Naive thymus-derived CD8-positive, alpha-beta T cell (primary cell): Measurements from ENCODE around the gene GALNT2. TPM values are rescaled to one million over a fixed set of nuclear protein-coding genes. Genes with fewer than 3 reads are reported as not detected.

Source experiments
- ATAC-seq, 2 donors: fragments of 150-1000 bp; cut with Tn5 transposase in 1 of 2; sonication (Bioruptor Pico), chemical (Tn5 transposase) in 1 of 2; 1 replicate in 1 of 2; 2 replicates in 1 of 2; pipeline ENCODE4 v1.10.0; 2021; ENCODE audit warnings: mild to moderate bottlenecking in 2 of 2, moderate library complexity in 2 of 2
- POLR2A ChIA-PET: fragments of 350-600 bp; sonication (Branson Sonifier 250); formaldehyde crosslinking; loops from one replicate; lab custom pipeline; 2021; ENCODE audit warnings: antibody characterized with exemption; lab: Charles Lee
- DNase-seq, 10 donors: peaks; one replicate each; pipeline versions ENCODE4 v3.0.0 to v3.0.0-alpha.2; 2020 to 2022
- H3K27ac Mint-ChIP-seq, 10 donors: one replicate each; pipeline ENCODE4 v1.8.0; 2020 to 2022; ENCODE audit warnings: mild to moderate bottlenecking in 10 of 10, mixed read lengths in 10 of 10, moderate library complexity in 4 of 10, inconsistent platforms in 1 of 10
- H3K27me3 Mint-ChIP-seq, 5 donors: one replicate each; pipeline ENCODE4 v1.8.0; 2021 to 2022; ENCODE audit warnings: mixed read lengths in 5 of 5
- H3K36me3 Mint-ChIP-seq, 3 donors: one replicate each; pipeline ENCODE4 v1.8.0; 2020 to 2022; ENCODE audit warnings: mixed read lengths in 3 of 3, mild to moderate bottlenecking in 2 of 3, inconsistent platforms in 1 of 3
- H3K4me1 Mint-ChIP-seq, 4 donors: one replicate each; pipeline ENCODE4 v1.8.0; 2021 to 2022; ENCODE audit warnings: mixed read lengths in 4 of 4
- H3K4me3 Mint-ChIP-seq, 10 donors: one replicate each; pipeline ENCODE4 v1.8.0; 2020 to 2022; ENCODE audit warnings: mild to moderate bottlenecking in 10 of 10, mixed read lengths in 10 of 10, moderate library complexity in 6 of 10, inconsistent platforms in 1 of 10
- H3K9me3 Mint-ChIP-seq, 9 donors: one replicate each; pipeline ENCODE4 v1.8.0; 2020 to 2022; ENCODE audit warnings: mixed read lengths in 9 of 9, mild to moderate bottlenecking in 3 of 9, inconsistent platforms in 1 of 9, moderate library complexity in 1 of 9
- polyA plus RNA-seq, 3 donors: library from polyadenylated mRNA; unstranded; fragments of 300-500 nt; fragmentation: Illumina TruSeq; gene quantifications; one replicate each; pipeline ENCODE4 v1.2.3, GENCODE V29; 2021
- total RNA-seq, 8 experiments: library from RNA in 2 of 8; stranded (reverse) in 2 of 8; gene quantifications; one replicate each; pipeline ENCODE4 v1.2.3 and lab custom pipeline; 2021 to 2026

GALNT2 gene
- total and polyA plus RNA-seq, 5 experiments from 2014 or later: 10.7 to 22.2 (median 15.3) TPM

DNA sequence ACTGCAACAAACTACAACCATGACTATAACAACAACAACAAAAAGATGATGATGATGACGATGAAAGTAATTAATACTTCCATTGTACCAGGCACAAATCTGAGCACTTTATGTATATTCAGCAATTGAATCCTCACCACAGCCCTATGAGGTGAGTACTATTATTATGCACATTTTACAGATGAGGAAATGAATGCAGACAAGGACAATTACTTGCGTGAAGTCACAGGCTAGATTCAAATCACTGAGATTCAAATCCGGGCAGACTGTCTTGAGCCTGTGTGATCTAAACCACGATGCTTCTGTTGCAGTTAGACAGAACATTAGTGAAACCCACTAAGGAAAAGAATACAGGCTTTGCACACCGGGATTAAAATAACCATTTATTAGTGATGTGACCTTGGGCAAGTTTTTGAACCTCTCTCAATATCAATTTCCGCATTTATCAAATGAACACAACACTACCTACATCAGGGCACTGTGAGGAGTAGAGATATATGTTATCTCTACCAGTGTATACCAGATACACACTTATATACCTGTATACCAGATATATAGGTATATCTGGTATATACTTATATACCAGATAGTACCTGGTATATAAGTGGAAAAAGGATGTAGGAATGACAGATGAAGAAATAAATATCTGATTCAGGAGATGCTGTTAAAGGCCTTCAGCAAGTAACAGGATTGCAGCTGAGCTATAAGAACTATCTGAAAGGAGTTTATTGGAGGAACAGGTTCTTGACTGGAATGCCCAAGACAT lies 34.3 kb upstream of the GALNT2 start:
- H3K27me3 Mint-ChIP-seq: no peaks in the 10 kb centered on the region
- POLR2A ChIA-PET: no interaction called here
- peaks cover 2 to 13% (median 9%) of the 10 kb centered on the region in 4 donors for H3K4me1 Mint-ChIP-seq
- peaks cover 0 to 24% (median 12%) of the 10 kb centered on the region in 9 donors for H3K9me3 Mint-ChIP-seq
- ATAC-seq: no peak
- H3K4me3 Mint-ChIP-seq: no peak overlapping the region
- peaks cover 0 to 10% (median 5%) of the 10 kb centered on the region in 3 donors for H3K36me3 Mint-ChIP-seq
- no peak for DNase-seq
- no peak overlapping the region for H3K27ac Mint-ChIP-seq

DNA sequence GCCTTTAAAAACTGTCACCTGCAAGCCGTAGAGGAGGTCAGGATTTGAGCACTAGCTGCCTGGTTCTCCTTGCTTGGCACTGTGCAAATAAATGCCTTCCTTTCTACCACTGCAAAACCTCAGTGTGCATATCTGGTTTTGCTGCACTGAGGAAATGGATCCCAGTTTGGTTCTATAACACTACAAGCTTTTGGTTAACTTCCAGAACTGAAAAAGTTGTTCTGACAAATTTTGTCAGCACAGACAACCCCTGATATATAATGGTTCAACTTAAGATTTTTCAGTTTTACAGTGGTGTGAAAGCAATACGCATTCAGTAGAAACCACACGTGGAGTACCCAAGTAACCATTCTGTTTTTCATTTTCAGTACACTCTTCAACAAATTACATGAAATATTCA lies 29.8 kb upstream of the GALNT2 start:
- H3K4me3 Mint-ChIP-seq: peak overlapping the region in 1 of 10 donors; percentile 18
- H3K4me1 Mint-ChIP-seq: no peaks in the 10 kb centered on the region
- DNase-seq (no peak), ATAC-seq (no peak)
- POLR2A ChIA-PET: no interaction called here
- peaks cover 0 to 10% (median 5%) of the 10 kb centered on the region in 3 donors for H3K36me3 Mint-ChIP-seq
- no peak overlapping the region for H3K27ac Mint-ChIP-seq
- H3K9me3 Mint-ChIP-seq: peaks cover 0 to 24% (median 12%) of the 10 kb centered on the region in 9 donors
- no peaks in the 10 kb centered on the region for H3K27me3 Mint-ChIP-seq

DNA sequence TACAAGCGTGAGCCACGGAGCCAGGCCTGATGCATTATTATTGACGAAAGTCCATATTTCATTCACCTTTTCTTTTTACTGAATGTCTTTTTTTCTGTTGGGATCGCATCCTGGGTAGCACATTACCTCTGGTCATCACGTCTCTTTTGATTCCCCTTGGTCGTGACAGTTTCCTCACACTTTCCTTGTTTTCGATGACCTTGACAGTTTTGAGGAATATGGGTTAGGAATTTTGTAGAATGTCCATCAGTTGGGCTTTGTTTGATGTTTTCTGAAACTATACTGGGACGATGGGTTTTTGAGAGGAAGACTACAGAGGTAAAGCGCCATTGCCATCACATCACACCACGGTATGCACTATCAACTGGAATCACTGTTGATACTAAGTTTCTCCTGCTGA lies 26.6 kb upstream of the GALNT2 start:
- no peaks in the 10 kb centered on the region for H3K4me1 Mint-ChIP-seq
- no peak for ATAC-seq
- POLR2A ChIA-PET: no interaction called here
- peaks cover 0 to 10% (median 3%) of the 10 kb centered on the region in 3 donors for H3K36me3 Mint-ChIP-seq
- DNase-seq: no peak
- no peak overlapping the region for H3K4me3 Mint-ChIP-seq
- H3K27me3 Mint-ChIP-seq: peaks cover 4 to 19% (median 12%) of the 10 kb centered on the region in 5 donors
- H3K9me3 Mint-ChIP-seq: peaks cover 0 to 18% (median 8%) of the 10 kb centered on the region in 9 donors
- H3K27ac Mint-ChIP-seq: no peak overlapping the region

DNA sequence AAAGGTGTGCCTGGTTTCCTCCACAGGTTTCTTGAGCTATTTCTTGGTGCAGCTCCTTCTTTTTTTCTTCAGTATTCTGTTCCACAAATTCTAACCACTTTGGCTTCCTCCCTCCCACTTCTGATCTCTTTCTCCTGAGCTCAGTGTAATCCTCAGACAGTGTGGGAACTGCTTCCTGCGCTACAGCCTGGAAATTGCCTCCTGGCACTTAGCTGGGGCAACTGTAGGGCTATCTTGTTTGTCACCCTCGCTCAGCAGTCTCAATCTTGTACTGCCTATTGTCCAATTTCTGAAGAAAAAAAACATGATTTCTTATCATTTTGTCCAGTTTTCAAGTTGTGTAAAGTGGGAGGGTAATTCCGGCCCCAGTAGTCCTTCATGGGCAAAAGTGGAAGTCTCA lies 24.0 kb upstream of the GALNT2 start:
- H3K9me3 Mint-ChIP-seq: no peaks in the 10 kb centered on the region
- H3K4me1 Mint-ChIP-seq: no peaks in the 10 kb centered on the region
- H3K27ac Mint-ChIP-seq: no peak overlapping the region
- DNase-seq (no peak), ATAC-seq (no peak)
- POLR2A ChIA-PET: no interaction called here
- no peak overlapping the region for H3K4me3 Mint-ChIP-seq
- H3K36me3 Mint-ChIP-seq: no peaks in the 10 kb centered on the region
- peaks cover 7 to 19% (median 13%) of the 10 kb centered on the region in 5 donors for H3K27me3 Mint-ChIP-seq

DNA sequence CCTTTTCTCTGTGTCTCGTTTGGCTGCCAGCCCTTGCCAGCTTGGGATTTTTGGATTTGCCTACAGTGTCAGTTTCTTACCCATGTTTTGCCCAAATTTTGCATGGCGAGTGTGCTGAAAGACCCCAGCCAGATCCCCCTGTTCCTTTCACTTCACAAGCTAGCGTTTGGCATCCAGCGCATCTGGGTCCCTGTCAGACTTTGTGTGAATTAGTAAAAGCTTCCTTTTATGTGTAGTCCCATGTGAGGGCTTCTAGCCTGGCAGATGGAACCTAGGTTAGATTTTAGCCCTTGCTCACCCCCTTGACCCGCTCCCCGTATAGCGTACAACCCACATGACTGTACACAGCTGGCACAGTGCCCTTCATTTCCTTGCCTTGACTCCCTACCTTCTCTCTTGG lies 22.3 kb upstream of the GALNT2 start:
- Mint-ChIP-seq H3K4me3 (no peak overlapping the region), H3K4me1 (no peaks in the 10 kb centered on the region), H3K27me3 (peaks cover 7 to 19% (median 14%) of the 10 kb centered on the region in 5 donors), H3K9me3 (no peaks in the 10 kb centered on the region), H3K36me3 (no peaks in the 10 kb centered on the region), H3K27ac (no peak overlapping the region)
- no peak for ATAC-seq
- DNase-seq: no peak
- POLR2A ChIA-PET: no interaction called here

DNA sequence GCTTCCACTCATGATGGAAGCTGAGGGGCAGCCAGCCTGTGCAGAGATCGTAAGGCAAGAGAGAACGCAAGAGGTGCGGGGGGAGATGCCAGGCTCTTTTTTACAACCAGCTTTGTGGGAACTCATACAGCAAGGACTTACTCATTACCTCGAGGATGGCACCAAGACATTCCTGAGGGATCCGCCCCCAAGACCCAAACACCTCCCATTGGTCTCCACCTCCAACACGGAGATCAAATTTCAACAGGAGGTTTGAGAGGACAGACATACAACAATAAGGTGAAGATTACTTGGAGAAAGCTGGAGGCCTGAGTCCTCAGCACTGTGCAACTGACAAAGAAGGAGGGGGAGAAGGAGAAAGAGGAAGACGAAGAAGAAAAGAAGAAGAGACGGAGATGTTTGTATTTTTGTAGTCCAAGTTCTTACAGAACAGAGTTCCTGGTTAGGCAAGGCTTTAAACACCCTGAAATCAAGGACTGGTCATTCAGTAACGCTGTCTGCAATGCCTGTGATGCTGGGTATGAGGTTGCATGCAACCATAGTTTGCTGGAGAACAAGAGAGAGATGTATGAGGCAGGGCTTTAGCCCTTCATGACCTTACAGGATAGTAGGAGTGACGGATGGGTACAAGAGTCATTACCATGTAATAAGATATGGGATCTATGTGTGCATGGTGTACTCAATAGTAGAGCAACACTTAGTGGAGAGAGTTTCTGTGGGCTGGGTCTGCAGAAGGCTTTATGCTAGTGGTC lies 19.7 kb upstream of the GALNT2 start:
- H3K4me3 Mint-ChIP-seq: no peak overlapping the region
- ATAC-seq (no peak), DNase-seq (no peak)
- POLR2A ChIA-PET: interaction anchor here (0.6 kb wide), 1 partner anchor 234 kb away, joined by 5 read pairs; no protein-coding TSS in a partner anchor
- H3K9me3 Mint-ChIP-seq: no peaks in the 10 kb centered on the region
- peak overlapping the region in 1 of 10 donors; percentile 41 for H3K27ac Mint-ChIP-seq
- H3K36me3 Mint-ChIP-seq: no peaks in the 10 kb centered on the region
- peaks cover 7 to 19% (median 14%) of the 10 kb centered on the region in 5 donors for H3K27me3 Mint-ChIP-seq
- H3K4me1 Mint-ChIP-seq: peaks cover 4 to 7% (median 5%) of the 10 kb centered on the region in 4 donors

DNA sequence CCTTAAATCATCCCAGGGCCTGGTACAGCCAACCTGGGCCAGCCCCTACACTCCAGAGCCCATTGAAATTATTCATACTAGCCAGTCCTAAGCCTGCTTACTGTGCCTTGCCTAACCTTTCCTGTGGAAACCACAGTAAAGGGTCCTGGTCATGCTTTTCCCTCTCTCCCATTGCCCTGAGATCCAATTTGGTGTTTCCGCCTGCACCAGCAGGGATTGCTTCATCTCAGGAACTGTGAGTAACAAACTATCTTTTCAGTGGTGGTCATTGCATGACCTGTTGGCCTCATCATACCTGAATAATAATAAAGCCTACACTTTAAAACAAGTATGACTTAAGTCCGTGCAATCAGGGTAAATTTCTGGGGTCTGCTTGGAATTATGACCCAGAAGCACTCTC lies 18.7 kb upstream of the GALNT2 start:
- H3K9me3 Mint-ChIP-seq: no peaks in the 10 kb centered on the region
- ATAC-seq: no peak
- no peak overlapping the region for H3K27ac Mint-ChIP-seq
- no peak for DNase-seq
- H3K4me1 Mint-ChIP-seq: peaks cover 4 to 8% (median 6%) of the 10 kb centered on the region in 4 donors
- POLR2A ChIA-PET: no interaction called here
- peaks cover 6 to 16% (median 14%) of the 10 kb centered on the region in 5 donors for H3K27me3 Mint-ChIP-seq
- H3K4me3 Mint-ChIP-seq: no peak overlapping the region
- no peaks in the 10 kb centered on the region for H3K36me3 Mint-ChIP-seq

DNA sequence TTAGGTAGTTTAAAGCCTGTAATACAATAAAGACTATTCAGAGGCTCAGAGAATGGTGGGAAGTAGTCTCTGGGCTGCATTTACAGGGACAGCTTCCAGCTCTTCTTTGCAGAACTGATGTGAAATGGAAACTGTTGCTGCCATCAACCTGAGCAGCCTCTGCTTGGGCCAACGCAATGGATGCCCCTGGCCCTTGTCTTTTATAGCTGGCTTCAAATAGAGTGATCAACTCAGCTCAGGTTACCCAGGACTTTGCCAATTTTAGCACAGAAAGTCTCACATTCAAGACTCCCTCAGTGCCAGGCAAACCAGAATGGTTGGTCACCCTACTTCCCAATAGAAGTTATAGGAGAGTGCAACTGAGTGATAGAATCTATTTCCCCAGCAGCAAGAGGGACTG lies 18.1 kb upstream of the GALNT2 start:
- Mint-ChIP-seq H3K4me1 (peaks cover 4 to 8% (median 6%) of the 10 kb centered on the region in 4 donors), H3K9me3 (no peaks in the 10 kb centered on the region), H3K4me3 (no peak overlapping the region), H3K36me3 (no peaks in the 10 kb centered on the region), H3K27ac (no peak overlapping the region), H3K27me3 (peaks cover 3 to 11% (median 10%) of the 10 kb centered on the region in 5 donors)
- DNase-seq: no peak
- no peak for ATAC-seq
- POLR2A ChIA-PET: no interaction called here

DNA sequence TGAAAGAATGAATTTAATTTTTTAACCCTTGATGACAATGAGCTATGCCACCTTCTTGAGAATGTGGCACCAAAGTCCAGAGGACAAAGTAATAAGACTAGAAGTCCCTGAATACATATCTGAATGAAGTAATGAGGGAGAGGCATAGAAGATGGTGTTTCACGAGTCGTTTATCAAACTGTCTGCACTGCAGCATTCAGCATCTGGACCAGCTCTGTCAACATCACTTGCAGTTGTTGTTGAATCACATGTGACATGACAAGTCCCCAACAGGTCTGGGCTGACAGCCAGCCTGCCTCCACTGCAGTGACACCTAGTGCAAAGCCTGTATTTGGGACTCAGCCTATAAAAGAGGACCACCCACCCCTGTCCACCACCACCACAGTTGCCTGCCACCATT lies 17.3 kb upstream of the GALNT2 start:
- POLR2A ChIA-PET: no interaction called here
- Mint-ChIP-seq H3K36me3 (no peaks in the 10 kb centered on the region), H3K27ac (no peak overlapping the region), H3K4me3 (no peak overlapping the region), H3K4me1 (peaks cover 4 to 8% (median 6%) of the 10 kb centered on the region in 4 donors), H3K27me3 (peaks cover 3 to 9% (median 7%) of the 10 kb centered on the region in 5 donors), H3K9me3 (no peaks in the 10 kb centered on the region)
- no peak for DNase-seq
- ATAC-seq: no peak

DNA sequence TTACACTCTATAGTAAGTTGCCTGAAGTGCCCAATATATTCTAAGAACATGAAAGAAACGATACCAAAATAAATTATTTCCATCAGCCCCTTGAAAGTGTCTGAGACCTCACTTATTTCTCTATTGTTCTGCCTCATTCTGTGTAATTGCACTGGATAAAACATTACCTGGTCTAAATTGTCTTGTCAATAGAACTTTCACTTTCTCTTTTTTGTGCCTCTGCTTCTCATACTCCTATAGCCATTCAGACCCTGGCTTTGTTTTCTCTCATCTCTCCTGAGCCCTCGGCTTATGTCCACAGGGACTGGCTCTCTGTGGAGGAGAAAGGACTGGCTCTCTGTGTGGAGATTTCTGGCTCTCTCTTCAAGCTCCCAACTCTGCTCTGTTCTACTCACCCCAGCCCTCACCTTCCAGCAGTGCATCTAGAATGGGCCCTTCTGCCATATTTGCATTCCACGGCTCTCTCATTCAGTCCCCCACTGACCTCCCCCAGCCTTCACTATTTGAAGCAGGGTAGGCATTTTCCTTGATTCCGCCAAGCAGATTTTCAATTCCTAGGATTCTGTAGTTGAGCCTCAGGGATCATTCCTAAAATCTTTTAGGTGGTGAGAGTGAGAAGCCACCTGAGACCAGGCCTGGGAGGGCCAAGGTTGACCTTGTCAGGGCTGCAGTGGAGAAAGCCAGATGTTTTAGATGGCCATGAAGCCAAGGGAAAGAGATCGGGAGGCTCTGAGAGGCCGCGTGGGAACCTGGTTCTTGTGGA lies 15.9 kb upstream of the GALNT2 start:
- peak overlapping the region in 5 of 10 donors; percentile 3 to 62 (median 9) for H3K4me3 Mint-ChIP-seq
- peaks cover 0 to 3% (median 0%) of the 10 kb centered on the region in 5 donors for H3K27me3 Mint-ChIP-seq
- POLR2A ChIA-PET: no interaction called here
- no peaks in the 10 kb centered on the region for H3K9me3 Mint-ChIP-seq
- peaks cover 4 to 8% (median 6%) of the 10 kb centered on the region in 4 donors for H3K4me1 Mint-ChIP-seq
- H3K36me3 Mint-ChIP-seq: no peaks in the 10 kb centered on the region
- peak overlapping the region in 7 of 10 donors; percentile 16 to 86 (median 41) for H3K27ac Mint-ChIP-seq
- no peak for DNase-seq
- ATAC-seq: no peak

DNA sequence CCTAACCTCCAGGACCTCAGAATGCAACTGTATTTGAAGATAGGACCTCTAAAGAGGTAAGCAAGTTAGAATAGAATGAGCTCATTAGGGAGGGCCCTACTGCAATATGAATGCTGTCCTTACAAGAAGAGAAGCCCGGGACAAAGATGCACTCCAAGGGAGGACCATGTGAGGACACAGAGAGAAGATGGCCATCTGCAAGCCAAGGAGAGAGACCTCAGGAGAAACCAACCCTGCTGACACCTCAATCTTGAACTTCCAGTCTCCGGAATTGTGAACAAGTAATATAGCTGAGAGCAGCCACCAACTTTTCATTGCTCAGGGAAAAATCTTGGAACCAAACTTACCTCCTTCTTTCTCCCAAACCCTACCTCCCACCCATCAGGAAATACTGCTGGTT lies 15.0 kb upstream of the GALNT2 start:
- H3K27ac Mint-ChIP-seq: no peak overlapping the region
- POLR2A ChIA-PET: no interaction called here
- no peak for ATAC-seq
- no peak overlapping the region for H3K4me3 Mint-ChIP-seq
- H3K36me3 Mint-ChIP-seq: no peaks in the 10 kb centered on the region
- H3K4me1 Mint-ChIP-seq: peaks cover 4 to 8% (median 6%) of the 10 kb centered on the region in 4 donors
- no peak for DNase-seq
- H3K9me3 Mint-ChIP-seq: no peaks in the 10 kb centered on the region
- H3K27me3 Mint-ChIP-seq: peaks cover 0 to 3% (median 0%) of the 10 kb centered on the region in 5 donors

DNA sequence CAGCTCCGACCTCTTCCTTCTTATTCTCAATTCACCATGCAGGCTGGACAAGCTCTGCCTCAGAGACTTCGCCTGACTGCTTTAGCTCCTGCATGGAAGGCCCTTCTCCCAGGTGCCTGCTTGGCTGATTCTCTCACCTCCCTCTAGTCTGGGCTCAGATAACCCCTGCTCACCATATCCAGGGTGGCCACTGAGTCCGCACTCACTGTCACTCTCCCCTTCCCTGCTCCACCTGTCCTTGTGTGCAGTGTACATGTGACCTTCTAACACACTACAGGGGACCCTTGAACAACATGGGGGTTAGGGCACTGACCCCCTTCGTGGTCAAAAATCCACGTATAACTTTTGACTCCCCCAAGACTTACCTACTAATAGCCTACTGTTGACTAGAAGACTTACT lies 14.4 kb upstream of the GALNT2 start:
- Mint-ChIP-seq H3K27me3 (peaks cover 0 to 6% (median 0%) of the 10 kb centered on the region in 5 donors), H3K4me3 (no peak overlapping the region), H3K27ac (peak overlapping the region in 1 of 10 donors; percentile 30), H3K36me3 (no peaks in the 10 kb centered on the region), H3K4me1 (peaks cover 4 to 8% (median 6%) of the 10 kb centered on the region in 4 donors), H3K9me3 (no peaks in the 10 kb centered on the region)
- DNase-seq (no peak), ATAC-seq (no peak)
- POLR2A ChIA-PET: no interaction called here
